NCI-H774 (cell line): ENCODE measurements around the gene COPS9.

Experiments
- DNase-seq: peaks from one replicate; lab custom pipeline; 2025; lab: John Stamatoyannopoulos, UW

COPS9 gene

DNA sequence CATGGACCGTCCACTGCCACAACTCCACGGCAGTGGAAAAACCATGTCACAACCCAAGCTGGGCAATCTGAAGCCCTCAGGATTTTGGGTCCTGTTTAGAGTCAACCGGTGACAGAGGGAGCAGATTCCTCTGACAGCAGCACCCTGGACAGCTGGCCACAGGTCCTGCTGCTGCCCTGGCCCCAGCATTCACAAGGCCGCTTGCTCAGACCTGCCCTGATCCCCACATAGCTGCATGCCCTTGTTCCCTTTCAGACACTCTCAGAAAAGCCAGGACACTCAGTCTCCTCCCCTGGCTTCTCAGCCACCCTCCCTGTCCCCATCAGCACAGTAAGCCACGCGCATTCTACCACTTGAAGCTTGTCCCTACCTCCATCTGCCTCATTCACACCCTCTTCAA is 1.6 kb downstream of the COPS9 start:
- DNase-seq: no peak

DNA sequence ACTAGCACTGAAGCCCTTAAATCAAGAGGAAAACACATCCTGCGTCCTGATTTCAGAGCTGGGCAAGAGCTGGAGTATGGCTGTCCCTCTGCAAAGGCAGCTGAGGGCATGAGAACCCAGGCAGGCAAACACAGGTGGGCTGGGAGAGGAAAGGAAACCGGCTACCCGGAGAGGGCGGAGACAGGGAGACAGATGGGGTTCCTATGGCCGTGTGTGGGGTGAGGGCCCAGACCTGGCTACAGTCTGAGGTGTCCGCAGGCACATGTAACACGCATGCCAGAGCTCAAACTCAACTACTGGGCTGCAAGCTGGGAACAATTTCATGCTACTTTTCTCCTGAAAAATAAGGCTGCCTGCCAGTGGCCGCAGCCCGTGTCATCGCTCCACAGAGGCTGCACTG is 2.7 kb downstream of the COPS9 start:
- no peak for DNase-seq

DNA sequence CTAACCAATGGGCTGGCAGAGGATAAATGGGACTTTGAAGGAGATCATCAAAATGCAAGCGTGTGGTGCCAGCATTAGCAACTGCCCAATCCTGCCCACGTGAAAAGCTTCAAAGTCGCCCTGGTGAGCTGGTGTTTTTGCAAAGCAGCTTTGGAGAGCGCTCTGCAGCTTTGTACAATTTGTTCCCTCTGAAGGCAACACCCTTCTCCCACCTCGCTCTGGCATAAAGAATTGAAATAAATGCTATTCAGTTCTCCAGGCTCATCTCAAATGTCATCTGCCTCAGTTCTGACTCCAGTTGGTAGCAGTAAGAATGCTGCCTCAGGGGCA is 3.5 kb downstream of the COPS9 start:
- DNase-seq: no peak

DNA sequence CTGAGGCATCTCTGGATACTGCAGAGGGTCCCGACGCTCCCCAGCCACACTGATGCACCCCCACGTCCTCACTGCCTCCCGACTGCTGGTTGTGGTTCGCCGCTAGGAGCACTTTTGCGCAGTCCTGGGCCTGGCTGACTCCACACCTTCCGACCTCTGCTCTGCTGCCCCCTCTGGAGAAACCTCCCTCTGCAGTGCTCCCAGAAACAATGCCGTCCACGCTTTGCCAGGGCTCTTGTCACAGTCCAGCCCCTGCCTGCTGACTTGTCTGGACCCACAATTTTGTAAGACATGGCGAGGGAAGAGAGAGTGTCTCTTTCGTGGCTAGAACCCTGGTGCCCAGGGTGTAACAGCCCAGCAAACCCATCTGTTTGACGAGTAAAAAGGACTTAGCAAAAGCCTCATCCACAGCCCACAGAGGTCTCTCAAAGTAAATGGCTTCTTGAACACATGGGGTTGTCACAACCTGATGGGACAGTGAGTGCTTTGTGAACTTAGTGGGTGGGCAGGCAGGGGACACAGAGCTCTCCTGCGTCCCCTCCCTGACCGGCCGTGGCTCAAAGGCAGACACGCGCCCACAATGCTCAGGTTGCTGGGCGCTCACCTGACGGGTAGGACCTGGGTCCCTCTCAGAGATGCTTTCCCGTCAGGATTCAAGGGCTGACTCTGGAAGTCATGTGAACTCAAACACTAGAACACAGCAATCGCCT is 4.0 kb downstream of the COPS9 start:
- DNase-seq: no peak

DNA sequence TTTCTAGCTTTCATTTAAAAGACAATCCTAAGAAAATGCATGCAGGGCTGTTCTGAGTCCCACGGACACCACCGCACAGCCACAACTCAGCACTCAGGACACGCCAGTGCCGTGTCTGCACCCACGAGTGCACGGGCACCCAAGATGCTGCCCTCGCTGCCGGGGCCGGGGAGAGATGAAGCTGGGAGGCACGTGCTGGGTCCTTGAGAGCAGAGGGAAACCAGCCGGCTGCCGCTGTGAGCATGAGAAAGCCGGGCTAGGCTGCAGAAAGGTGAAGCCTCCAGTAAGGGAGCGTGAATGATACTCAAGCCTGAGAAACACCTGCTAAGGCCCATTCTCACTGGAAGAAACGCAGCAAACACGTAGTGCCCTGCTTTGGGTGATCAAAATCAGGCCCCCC is 4.8 kb downstream of the COPS9 start:
- DNase-seq: no peak

DNA sequence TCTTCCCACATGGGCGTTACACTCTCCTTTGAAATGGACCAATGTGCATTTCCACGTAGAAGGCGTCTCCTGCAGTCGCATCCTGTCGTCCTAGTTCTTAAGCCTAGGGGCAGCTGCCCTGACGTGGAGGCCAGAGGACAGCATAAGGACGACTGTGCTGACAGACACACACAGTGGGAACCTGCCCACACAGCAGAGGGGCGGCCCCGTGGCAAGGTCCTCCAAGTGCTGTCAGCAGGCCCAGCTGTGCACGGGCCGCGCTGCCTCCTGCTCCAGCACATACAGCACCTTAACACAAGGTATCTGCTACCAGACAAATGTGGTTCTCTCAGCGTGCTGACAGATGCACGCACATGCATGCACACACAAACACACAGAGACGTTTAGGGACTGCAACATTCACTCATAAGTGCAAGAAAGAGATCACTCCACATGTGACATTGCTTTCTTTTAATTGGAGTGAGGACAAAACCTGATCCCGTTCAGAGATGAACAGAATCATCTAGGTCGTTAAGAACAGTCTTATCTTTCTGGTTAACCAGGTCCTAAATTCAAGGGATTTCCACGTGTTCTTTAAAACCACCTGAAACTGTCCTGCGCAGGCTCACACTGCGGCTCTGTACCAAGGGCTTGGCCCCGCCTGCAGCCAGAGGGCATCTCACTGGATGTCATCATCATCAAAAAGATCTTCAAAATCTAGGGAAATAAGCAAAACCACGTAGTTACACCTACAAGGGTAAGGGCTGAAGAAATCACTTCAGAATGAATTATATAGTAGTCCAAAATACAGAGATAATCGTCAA is 5.5 kb downstream of the COPS9 start:
- no peak for DNase-seq

DNA sequence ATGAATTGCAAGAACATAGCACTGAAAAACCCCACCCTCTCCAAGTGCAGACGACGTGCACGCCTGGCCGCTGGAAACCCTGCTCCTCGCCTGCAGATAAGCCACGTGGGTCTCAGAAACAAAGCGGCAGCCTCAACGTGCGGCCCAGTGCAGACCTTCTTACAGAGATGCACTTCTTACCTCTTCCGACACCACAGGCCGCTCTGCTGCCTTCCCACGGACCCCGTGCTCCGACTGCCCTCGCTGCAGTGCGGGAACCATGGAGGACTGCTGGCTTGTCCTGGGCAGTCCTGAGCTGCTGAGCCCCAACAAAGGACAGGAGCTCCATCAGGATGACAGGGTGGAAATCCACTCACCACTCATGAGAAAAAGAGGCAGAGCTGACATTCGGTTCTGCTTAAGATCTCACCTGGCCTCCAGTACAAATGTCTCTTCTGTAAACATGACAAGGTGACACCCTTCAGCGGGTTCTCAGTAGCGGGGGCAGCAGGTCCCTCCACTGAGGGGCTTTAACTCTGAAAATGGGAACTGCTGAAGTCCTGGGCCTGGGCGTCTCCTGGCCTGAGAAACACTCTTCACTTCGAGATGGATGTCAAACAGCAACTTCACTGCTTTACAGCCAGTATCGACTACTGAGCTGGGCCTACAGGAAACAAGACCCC is 6.2 kb downstream of the COPS9 start:
- no peak for DNase-seq

DNA sequence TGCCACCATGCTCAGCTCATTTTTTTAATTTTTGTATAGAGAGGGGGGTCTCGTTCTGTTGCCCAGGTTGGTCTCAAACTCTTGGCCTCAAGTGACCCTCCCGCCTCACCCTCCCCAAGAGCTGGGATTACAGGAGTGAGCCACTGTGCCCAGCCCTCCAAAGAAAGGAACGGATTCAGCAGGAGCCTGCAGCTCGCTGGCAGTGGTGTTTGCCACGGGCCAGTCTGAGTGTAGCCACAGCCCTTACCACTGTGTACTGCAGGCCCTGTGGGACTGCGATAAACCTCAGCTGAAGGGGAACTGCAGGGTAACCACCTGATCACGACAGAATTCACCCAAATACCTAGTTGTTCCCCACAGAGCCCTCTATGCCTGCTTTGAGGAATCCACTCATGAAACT is 6.8 kb downstream of the COPS9 start:
- DNase-seq: no peak

DNA sequence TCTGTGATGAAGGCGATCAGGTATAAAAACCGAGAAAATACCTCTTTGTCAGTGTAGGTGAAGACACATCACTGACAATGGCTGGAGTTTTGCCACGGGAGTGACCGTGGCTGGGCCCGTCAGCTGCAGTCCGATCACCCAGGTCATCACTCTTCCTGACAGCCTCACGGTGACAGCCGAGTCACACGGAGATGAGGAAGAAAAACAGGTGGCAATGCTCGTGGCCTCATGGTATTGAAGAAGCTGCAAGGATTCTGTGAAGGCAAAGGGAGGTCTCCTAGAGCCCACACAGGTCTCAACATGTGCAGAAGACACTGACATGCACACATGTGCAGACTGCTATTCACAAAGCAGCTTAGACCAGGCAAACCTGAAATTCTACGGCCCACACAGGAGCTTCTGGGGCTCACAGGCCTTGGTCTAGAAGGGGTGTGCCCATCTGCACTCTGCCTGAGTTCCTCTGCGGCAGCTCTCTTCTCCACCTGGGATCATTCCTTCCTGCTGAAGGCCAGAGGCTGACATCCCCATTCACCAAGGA is 7.4 kb downstream of the COPS9 start:
- DNase-seq: no peak

DNA sequence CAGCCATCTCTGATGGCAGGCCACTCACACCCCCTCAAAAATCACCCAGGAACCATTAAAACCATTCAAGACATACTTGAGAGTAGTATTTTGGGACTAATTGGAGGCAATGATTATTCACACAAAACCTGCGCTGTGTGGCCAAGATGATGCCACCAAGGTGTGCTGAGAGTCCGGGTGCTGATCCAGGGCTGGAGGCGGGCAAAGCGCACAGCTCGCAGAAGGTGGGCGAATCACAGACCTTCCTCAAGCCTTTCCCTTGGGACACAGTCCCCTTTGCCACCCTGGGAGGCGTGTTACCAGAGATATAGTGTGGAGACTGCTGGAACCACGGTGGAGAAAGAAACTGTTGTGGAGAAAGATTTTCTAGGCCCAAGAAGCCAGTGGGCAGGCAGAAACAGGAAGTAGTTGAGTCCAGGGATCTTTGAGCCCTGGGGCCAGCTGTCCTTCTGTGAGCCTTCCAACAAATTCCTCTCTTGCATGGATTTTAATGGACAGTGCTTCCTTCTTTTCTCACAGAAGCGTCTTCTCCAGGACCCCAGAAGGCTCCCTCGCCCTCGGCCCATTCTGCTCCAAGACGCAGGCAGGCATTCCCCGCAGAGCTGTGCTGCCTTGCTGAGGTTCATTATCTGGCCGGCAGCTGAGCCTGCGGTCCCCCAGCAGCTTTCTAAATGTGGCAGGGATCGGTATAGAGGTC is 8.0 kb downstream of the COPS9 start:
- DNase-seq: no peak

DNA sequence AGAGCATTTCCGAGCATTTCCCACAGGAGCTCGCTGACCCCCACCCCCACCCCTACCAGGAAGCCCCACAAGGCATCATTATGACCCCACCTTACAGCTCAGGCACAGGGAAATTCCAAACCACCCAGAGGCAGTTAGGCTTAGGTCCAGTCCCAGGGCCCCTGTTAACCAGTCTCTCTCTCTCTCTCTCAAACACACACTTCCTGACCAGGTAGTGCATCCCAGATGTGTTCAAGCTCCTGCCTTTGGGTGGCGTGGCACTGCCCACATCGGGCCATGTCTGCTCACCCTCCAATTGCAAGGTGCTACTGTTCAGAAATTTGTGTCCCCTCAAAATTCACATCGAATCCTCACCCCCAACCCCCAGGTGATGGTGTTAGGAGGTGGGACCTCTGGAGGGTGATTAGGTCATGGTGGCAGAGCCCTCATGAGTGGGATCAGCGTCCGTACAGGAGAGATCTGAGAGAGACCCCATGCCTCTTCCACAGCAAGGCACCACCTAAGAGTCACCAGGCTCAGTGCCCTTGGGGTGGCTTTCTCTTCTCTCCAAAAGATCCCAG is 8.8 kb downstream of the COPS9 start:
- DNase-seq: no peak

DNA sequence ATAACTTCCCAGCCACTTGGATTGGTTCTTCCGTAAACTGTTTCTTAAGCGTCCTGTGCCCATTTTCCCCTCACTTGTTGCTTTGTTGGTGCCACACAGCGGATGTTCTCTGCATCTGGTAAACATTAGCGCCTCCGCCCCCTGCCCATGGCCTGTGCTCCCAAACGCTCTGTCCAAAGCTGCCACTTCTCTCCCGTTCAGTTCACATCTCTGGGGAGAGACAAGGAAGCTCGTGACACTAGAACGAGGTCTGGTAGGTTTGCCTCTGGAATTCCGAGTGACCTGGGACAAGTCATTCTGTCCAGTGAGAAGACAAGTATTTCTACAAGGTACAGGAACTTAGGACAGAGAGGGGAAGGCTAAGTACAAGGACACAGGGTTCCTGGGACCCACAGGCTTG is 9.4 kb downstream of the COPS9 start:
- DNase-seq: no peak

DNA sequence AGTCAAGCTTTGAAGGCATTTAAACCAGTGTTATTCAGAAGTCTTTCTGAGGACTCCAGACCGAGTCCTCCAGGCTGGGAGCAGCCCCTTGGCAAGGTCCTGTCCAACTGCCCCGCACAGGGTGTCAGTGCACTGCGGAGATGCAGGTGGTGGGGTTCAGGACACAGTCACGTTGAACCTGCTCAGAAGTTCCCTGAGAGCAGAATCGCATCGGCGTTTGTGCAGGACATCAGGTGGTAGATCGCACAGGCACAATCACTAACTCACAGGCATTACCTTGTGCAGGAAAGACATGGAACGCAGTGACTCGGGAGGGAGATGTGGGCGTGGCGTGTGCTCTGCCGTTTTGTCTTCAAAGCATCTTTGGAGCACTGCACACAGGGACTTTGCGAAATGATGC is 10.4 kb downstream of the COPS9 start:
- DNase-seq: no peak

DNA sequence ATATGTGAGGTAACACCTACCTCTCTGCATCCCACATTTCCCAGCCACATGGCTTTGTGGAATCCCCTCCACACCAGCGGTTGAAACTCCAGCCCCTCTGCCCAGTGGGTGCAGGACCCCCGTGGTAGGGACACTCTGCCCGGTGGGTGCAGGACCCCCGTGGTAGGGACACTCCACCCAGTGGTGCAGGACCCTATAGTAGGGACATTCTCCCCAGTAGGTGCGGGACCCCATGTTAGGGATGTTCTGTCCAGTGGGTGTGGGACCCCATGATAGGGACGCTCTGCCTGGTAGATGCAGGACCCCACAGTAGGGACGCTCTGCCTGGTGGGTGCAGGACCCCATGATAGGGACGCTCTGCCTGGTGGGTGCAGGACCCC is 11.5 kb downstream of the COPS9 start:
- DNase-seq: no peak

DNA sequence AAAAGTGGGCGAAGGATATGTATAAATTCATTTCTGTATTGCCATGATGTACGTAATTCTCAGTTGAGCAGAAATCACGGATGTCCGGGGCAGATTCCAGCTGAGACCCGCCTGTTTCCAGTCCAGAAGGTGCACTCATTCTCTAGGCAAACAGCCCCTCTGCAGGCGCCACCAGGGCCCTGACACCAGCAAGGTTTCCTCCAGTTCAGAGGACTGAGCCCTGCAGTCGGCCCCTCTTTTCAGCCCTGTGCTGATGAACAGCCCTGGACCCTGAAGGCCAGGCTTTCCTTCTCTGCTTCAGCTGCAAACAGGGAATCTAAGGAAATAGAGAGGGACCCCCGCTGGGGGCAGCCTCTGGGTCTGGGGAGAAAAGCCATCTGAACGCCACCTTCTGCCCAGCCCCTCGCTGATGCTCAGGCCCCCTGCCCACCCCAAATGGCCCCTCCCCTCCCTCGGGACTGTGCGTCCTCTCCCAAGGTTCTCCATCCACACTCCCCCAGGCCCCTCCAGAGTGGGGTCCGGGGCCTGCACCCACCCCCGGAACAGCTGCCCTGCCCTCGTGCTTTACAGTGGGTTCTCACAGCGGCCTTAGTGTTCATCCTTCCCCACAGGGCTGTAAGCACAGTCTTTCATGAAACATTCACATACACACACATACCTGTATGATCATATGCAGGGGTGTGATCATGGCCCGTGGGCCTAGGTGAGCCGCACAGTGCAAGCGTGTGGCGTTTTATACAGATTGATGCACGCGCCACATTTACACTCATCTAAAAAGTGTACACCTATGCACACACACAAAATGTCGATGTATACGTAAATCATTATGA is 12.1 kb downstream of the COPS9 start:
- no peak for DNase-seq

DNA sequence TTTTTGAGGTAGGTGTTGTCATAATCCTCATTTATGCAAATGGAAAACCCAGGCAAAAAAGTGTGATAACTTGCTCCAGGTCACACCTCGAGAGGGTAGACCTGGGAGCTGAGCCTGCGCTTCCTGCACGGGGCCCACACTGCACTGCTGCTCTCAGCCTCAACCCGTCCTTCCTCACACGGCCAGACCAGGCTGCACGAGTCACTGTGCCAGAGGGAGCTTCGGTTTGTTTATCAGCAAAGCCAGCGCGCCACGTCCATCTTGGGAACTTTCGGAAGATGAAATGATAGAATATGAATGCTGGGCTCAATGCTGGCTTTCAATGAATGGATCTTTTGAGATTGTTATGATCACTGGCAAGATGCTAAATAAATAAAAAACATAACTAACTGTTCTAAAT is 14.4 kb downstream of the COPS9 start:
- no peak for DNase-seq

DNA sequence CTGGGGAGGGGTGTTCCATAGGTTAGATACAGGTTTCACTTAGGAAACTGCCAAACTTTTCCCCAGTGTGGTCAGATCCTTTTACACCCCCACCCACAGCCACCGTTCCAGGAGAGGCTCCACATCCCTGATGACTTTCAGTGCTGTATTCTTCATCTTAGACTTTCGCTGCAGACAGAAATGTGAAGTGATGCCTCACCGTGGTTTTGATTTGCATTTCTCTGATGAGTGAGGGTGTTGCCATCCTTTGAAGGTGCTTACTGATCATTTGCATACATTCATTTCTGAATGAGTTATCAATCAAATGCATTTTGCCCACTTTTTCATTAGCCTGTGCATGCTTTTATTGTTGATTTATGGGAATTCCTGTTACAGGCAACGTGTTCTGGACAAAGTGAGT is 14.9 kb downstream of the COPS9 start:
- DNase-seq: no peak

DNA sequence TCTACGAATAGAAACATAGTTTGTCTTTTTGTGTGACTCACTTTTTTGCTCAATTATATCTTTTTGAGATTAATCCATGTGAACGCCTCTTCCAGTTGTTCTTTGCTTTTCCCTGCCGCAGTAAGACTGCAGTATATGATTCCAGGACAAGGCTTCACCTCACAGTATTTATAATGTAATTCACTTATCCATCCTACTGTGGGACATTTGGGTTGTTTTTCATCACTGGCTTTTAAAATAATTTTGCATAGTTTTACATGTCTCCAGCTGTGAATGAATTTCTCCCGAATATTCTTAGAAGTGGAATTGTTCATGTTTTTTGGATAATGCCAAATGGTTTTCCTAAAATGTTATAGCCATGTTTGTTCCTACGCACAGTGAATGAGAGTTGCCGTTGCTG is 21.9 kb downstream of the COPS9 start:
- no peak for DNase-seq

DNA sequence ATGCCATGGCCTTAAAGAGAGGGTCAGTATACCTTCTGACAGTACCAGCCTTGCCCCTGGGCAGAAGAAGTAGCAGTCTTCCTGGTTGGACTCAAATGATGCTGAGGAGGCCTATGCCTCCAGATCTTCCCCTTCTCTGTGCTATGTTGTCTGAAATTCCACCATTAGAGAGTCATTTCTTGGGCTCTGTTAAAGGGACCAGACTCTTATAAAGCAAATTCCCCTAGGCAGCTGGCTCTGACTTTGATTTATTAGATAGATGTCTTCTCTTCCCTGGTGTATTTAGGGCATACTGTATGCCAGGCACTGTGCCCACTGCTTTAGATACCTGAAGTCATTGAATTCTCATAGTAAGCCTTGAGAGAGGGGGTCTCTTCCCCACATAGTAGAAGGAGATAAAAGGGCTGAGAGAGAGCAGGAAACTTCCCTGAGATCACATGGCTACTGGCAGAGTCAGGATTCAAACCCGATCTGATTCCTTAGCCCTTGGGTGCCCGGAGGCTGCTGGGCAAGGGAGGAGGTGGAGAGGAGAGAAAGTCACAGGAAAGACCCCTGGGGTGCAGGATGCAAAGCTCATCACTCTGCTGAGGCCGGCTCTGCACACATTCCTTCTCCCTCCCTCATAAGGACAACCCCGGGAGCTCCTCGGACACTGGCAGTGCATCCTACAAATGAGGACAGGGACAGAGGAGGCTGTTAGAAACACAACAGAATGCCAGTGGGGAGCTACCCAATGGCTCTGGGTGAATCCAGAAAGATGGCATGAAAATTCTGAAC is 23.0 kb downstream of the COPS9 start:
- no peak for DNase-seq

DNA sequence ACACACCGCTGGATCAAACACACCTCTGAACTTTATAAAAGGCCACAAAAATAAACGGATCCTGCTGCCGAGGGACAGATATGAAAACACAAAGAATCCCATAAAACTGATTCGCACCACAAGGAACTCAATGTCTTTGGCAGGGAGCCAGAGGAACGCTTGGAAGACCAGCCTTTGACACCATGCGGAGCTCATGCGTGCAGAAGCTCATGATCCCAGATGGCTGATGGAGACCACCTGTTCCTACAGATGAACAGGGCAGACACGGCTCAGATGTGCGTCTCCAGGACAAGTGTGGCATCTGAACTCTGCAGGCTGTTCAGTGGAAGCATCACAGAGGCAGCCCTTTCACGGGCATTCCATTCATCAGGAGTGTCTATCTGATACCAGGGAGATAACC is 24.9 kb downstream of the COPS9 start:
- no peak for DNase-seq

DNA sequence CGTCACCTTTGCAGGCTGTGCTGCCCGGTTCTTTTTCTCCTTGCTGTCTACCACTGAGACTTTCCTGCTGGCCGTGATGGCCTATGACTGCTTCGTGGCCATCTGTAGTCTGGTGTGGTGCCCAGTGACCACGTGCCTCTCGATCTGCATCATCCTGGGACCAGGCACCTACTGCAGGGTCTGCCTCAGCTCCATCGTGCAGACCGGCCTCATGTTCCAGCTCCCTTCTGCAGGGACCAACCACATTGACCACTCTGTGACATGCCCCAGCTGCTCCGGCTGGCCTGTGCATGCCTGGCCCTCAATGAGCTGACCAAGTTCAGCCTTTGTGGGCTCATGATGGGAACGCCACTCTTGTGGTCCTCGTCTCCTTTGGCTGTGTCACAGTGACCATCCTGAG is 26.7 kb downstream of the COPS9 start:
- DNase-seq: no peak
